ENCODE data around the gene MAMDC4. TPM values are rescaled to one million over a fixed set of nuclear protein-coding genes. Genes with fewer than 3 reads are reported as not detected.

The MAMDC4 gene
- total and polyA plus RNA-seq, 2 of the 8 experiments (the other 6 are each of a cell fraction or from before 2014, with no cell fraction given), result 3.1 to 4.5 TPM

GRCh38 chr9:136903041-136903554 is 51.0 kb downstream of the MAMDC4 start:
- peaks cover 10 to 27% of the 10 kb centered on the region in 2 experiments for H4K20me1 ChIP-seq (replicated peaks in 1 of 2; ENCODE audit: control insufficient read depth in 1 of 2, insufficient read depth in 2 of 2, low read length in 2 of 2)
- H3K4me2 ChIP-seq (ENCODE audit: insufficient read depth in 1 of 2, low read depth in 2 of 2, low read length in 2 of 2), result no peak overlapping the region
- no peak overlapping the region for H3K4me3 ChIP-seq (ENCODE audit: extremely low read depth in 1 of 4, insufficient read depth in 2 of 4, low read depth in 3 of 4, low read length in 4 of 4)
- no peak overlapping the region for H2BK12ac ChIP-seq (ENCODE audit: low read depth, low read length)
- DNase-seq (ENCODE audit: low read depth in 1 of 2, low spot score in 2 of 2) (no peak), FAIRE-seq (no peak)
- H3K23me2 ChIP-seq (ENCODE audit: low read depth, low read length), result no peaks in the 10 kb centered on the region
- no peak overlapping the region for H3K14ac ChIP-seq (ENCODE audit: insufficient read length)
- H2BK15ac ChIP-seq (ENCODE audit: low read length), result no peak overlapping the region
- H3K4ac ChIP-seq (replicated peaks; ENCODE audit: insufficient read length, low read depth, low read length), result no peak overlapping the region
- no peaks in the 10 kb centered on the region for H3K27me3 ChIP-seq (replicated peaks in 1 of 4; ENCODE audit: control insufficient read depth in 3 of 4, extremely low read depth in 1 of 4, insufficient read depth in 3 of 4, low read length in 3 of 4)
- peaks cover 13% of the 10 kb centered on the region for H3K79me1 ChIP-seq (ENCODE audit: low read depth, low read length)
- H3K18ac ChIP-seq (ENCODE audit: extremely low read depth, low read length), result no peak overlapping the region
- H4K91ac ChIP-seq (replicated peaks; ENCODE audit: insufficient read length, low read length), result no peak overlapping the region
- H3K4me1 ChIP-seq (replicated peaks in 1 of 4; ENCODE audit: control insufficient read depth in 3 of 4, insufficient read depth in 4 of 4, low read length in 3 of 4), result no peaks in the 10 kb centered on the region; a peak in 1 of 7 replicates
- H2AK5ac ChIP-seq (ENCODE audit: low read depth, low read length), result no peak overlapping the region
- H3K9me3 ChIP-seq (ENCODE audit: insufficient read depth in 2 of 2, low read depth in 1 of 2, low read length in 1 of 2), result no peaks in the 10 kb centered on the region
- H3K36me3 ChIP-seq (ENCODE audit: control insufficient read depth in 2 of 4, insufficient read depth in 4 of 4, low read length in 3 of 4), result peaks cover 9 to 35% (median 29%) of the 10 kb centered on the region in 4 experiments; a peak in 7 of 8 replicates
- no peak overlapping the region for H4K5ac ChIP-seq (ENCODE audit: insufficient read length, low read depth, low read length)
- 0 out of 4 replicates have a peak, but pooled peaks cover 0 to under 1% of the 10 kb centered on the region in 2 experiments for H3K79me2 ChIP-seq (ENCODE audit: control insufficient read depth in 1 of 2, insufficient read depth in 2 of 2, low read length in 2 of 2)
- WGBS, 2 experiments (ENCODE audit: extremely low coverage in 1 of 2, insufficient coverage in 1 of 2, insufficient read length in 1 of 2, insufficient replicate concordance in 2 of 2, low coverage in 1 of 2, low lambda C conversion rate in 2 of 2, missing lambda C conversion rate in 1 of 2), result 84% methylated on average over 12 of the region's 12 CpGs; no CpG with 5 or more reads in 1 of the 2 experiments
- no peak overlapping the region for H3K23ac ChIP-seq (ENCODE audit: insufficient read length)
- ChIA-PET POLR2A (ENCODE audit: partially characterized antibody) (interaction anchor here (1.8 kb wide), 1 partner anchor 24 kb away, joined by 3 read pairs; no protein-coding TSS in a partner anchor), CTCF (ENCODE audit: partially characterized antibody) (interaction anchor here (0.7 kb wide), 1 partner anchor 209 kb away, joined by 4 read pairs; no protein-coding TSS in a partner anchor)
- H3K56ac ChIP-seq (replicated peaks; ENCODE audit: insufficient read length, low read depth, low read length), result no peak overlapping the region
- H2BK20ac ChIP-seq (ENCODE audit: low read length), result no peak overlapping the region
- H2BK120ac ChIP-seq (replicated peaks; ENCODE audit: low read depth, low read length), result no peak overlapping the region
- no peak overlapping the region for H2BK5ac ChIP-seq (ENCODE audit: low read depth, low read length)
- H4K8ac ChIP-seq (ENCODE audit: extremely low read depth, insufficient read depth, low read length), result no peak overlapping the region
- no peak overlapping the region for H3K27ac ChIP-seq (ENCODE audit: low read depth, low read length)
- no peak overlapping the region for H3K9ac ChIP-seq (replicated peaks in 1 of 4; ENCODE audit: extremely low read depth in 1 of 4, low read depth in 3 of 4, low read length in 3 of 4)
- H2AFZ ChIP-seq (ENCODE audit: low read length), result no peak overlapping the region
- TF ChIP-seq, protein P1, sequence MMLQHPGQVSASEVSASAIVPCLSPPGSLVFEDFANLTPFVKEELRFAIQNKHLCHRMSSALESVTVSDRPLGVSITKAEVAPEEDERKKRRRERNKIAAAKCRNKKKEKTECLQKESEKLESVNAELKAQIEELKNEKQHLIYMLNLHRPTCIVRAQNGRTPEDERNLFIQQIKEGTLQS (IDR thresholded peaks at IDR 0.05; ENCODE audit: insufficient read depth, low read depth, low read length), result no peak
- TF ChIP-seq SIX5 (IDR thresholded peaks at IDR 0.05; ENCODE audit: low read depth, low read length) (no peak), CTBP2 (IDR thresholded peaks at IDR 0.05; ENCODE audit: borderline replicate concordance, insufficient read depth, insufficient read length, low read length) (no peak), CREB1 (IDR thresholded peaks at IDR 0.05) (no peak), YY1 (IDR thresholded peaks at IDR 0.05; ENCODE audit: low read depth, low read length) (no peak), JUN (IDR thresholded peaks at IDR 0.05; ENCODE audit: low read depth, low read length) (no peak), SP2 (IDR thresholded peaks at IDR 0.05; ENCODE audit: low read length) (no peak), CBX8 (IDR thresholded peaks at IDR 0.05; ENCODE audit: borderline replicate concordance, low read depth, low read length) (no peak), RAD21 (IDR thresholded peaks at IDR 0.05 in 1 of 2, conservative IDR thresholded peaks at IDR 0.05 in 1 of 2; ENCODE audit: low read depth in 2 of 2, low read length in 2 of 2) (no peak), KDM4A (IDR thresholded peaks at IDR 0.05; ENCODE audit: low read depth, low read length, severe bottlenecking) (no peak), CHD2 (IDR thresholded peaks at IDR 0.05; ENCODE audit: low read length) (no peak), CEBPB (IDR thresholded peaks at IDR 0.05; ENCODE audit: low read depth, low read length) (no peak), POLR2AphosphoS5 (IDR thresholded peaks at IDR 0.05; ENCODE audit: low read depth, low read length) (no peak), BCL11A (IDR thresholded peaks at IDR 0.05; ENCODE audit: low read depth in 2 of 2, low read length in 2 of 2) (no peak)

All from H1 (cell line).